Stimulated activated CD4-positive, alpha-beta T cell treated with anti-CD3 and anti-CD28 coated beads, Interleukin-15, amount 100 ng/mL, for 48 hours (primary cell): ENCODE data around the gene SYT1.
"Not testable (repeated sequence)": the region's sequence is repeated elsewhere in the genome, so short reads cannot be mapped to it uniquely, and the experiment has no call there.

Experiments used
- DNase-seq, 2 donors: peaks; one replicate each; pipeline ENCODE4 v3.0.0-alpha.2; 2020; ENCODE audit warnings: low read depth in 2 of 2

SYT1 gene

GRCh38 chr12:78966926-78967325 lies 102.4 kb downstream of the SYT1 start:
- DNase-seq, result no peak

- no peak for DNase-seq
Measured at GRCh38 chr12:78968226-78968625, 103.7 kb downstream of the SYT1 start.

GRCh38 chr12:78970041-78970440 lies 105.5 kb downstream of the SYT1 start:
- no peak for DNase-seq

GRCh38 chr12:78977304-78977867 lies 112.8 kb downstream of the SYT1 start:
- no peak for DNase-seq

GRCh38 chr12:78994168-78994791 lies 129.7 kb downstream of the SYT1 start:
- no peak for DNase-seq

GRCh38 chr12:79000501-79000900 lies 135.9 kb downstream of the SYT1 start:
- DNase-seq, result no peak

- no peak for DNase-seq
Measured at GRCh38 chr12:79001404-79001803, 136.8 kb downstream of the SYT1 start.

GRCh38 chr12:79006306-79006705 lies 141.7 kb downstream of the SYT1 start:
- DNase-seq, result no peak

- DNase-seq, result no peak
Measured at GRCh38 chr12:79008591-79008990, 144.0 kb downstream of the SYT1 start.

GRCh38 chr12:79012636-79013035 lies 148.1 kb downstream of the SYT1 start:
- no peak for DNase-seq

GRCh38 chr12:79016181-79016580 lies 151.6 kb downstream of the SYT1 start:
- no peak for DNase-seq

- DNase-seq, result no peak
Measured at GRCh38 chr12:79019672-79020071, 155.1 kb downstream of the SYT1 start.

GRCh38 chr12:79020106-79020505 lies 155.5 kb downstream of the SYT1 start:
- no peak for DNase-seq

GRCh38 chr12:79021021-79021420 lies 156.4 kb downstream of the SYT1 start:
- no peak for DNase-seq

- no peak for DNase-seq
Measured at GRCh38 chr12:79023261-79023660, 158.7 kb downstream of the SYT1 start.

GRCh38 chr12:79023784-79024183 lies 159.2 kb downstream of the SYT1 start:
- no peak for DNase-seq

GRCh38 chr12:79033788-79034187 lies 169.2 kb downstream of the SYT1 start:
- DNase-seq, result no peak

- not testable (repeated sequence) for DNase-seq
Measured at GRCh38 chr12:79044748-79045147, 180.2 kb downstream of the SYT1 start.

GRCh38 chr12:79045149-79045703 lies 180.7 kb downstream of the SYT1 start:
- DNase-seq, result not testable (repeated sequence)

- DNase-seq, result no peak
Measured at GRCh38 chr12:79046021-79046420, 181.4 kb downstream of the SYT1 start.

GRCh38 chr12:79048962-79049361 lies 184.4 kb downstream of the SYT1 start:
- no peak for DNase-seq

GRCh38 chr12:79053394-79053793 lies 188.8 kb downstream of the SYT1 start:
- no peak for DNase-seq

- no peak for DNase-seq
Measured at GRCh38 chr12:79055926-79056674, 191.5 kb downstream of the SYT1 start.
